GM18861 (cell line): Measurements from ENCODE around the gene ZFR2.
"Not testable (repeated sequence)": the region's sequence is repeated elsewhere in the genome, so short reads cannot be mapped to it uniquely, and the experiment has no call there.

Experiments
- ATAC-seq: cut with Tn5 transposase; IDR thresholded peaks from one replicate; pipeline ENCODE4 v1.9.1; 2021; ENCODE audit not compliant: unreplicated experiment

ZFR2 gene

DNA sequence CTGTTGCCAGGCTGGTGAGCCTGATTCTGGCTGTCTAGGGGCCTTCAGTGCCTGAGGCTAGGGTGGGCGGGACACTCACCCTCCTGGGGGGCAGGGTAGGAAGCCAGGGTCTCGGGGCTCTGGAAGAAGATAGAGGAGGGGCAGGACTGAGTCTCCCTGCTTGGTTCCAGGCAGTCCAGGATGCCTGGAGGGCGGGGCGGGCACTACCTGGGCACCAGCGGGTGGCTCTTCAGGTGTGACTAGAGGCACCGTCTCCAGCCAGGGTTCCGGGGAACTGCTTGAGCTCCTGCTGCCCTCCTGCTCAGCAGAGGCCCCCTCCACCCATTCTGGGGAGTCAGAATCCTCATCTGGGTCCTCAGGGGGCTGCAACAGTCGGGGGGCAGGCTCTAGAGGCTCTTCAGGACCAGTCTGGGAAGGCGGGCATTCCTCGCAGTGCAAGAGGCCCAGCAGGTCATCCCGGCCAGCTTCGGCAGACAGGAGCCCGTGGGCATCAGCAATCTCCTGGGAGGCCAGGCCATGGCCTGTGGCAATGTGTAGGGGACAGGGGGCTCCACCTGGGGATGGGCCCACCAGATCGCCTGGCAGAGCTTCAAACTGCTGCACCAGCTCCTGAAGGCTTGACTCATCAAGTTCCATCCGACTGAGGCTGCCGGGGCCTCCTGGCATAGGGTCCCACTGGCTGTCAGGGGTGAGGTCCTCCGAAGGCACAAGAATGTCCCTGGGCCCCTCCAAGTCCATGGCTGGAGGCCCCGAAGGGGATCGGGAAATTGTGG, 109.2 kb downstream of the ZFR2 start:
- ATAC-seq: no peak

DNA sequence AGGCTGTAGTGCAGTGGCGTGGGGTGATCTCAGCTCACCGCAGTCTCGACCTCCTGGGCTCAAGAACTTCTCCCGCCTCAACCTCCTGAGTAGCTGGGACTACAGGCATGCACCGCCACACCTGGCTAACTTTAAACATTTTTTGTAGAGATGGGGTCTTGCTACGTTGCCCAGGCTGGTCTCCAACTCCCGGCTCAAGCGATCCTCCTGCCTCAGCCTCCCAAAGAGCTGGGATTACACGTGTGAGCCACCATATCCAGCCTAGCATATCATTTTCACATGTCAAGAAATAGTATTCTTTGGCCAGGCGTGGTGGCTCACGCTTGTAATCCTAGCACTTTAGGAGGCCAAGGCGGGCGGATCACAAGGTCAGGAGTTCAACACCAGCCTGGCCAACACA, 110.5 kb downstream of the ZFR2 start:
- ATAC-seq: not testable (repeated sequence)

DNA sequence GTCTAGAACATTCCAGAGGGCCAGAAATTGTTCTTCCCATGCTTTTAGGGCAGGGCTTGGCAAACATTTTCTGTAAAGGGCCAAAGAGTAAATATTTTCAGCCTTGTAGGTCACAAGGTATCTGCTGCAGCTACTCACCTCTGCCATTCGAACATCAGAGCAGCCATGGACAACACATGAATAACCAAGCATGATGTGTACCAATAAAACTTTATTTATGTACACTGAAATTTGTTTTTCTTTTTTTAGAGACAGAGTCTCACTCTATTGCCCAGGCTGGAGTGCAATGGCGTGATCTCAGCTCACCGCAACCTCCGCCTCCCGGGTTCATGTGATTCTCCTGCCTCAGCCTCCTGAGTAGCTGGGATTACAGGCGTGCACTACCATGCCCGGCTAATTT, 111.1 kb downstream of the ZFR2 start:
- not testable (repeated sequence) for ATAC-seq
